Fibroblast of the aortic adventitia (primary cell): ENCODE measurements around the gene HMCES. TPM values are rescaled to one million over a fixed set of nuclear protein-coding genes. Genes with fewer than 3 reads are reported as not detected.

Source experiments
- DNase-seq: peaks from one replicate; pipeline ENCODE4 v3.0.0-alpha.2; 2010; ENCODE audit warnings: low read depth
- H3K4me3 ChIP-seq: 2 replicates; pipeline ENCODE4 v1.5.1; 2011; ENCODE audit warnings: low read depth, mild to moderate bottlenecking, control low read depth, low read length, moderate library complexity
- total RNA-seq: library from RNA; depleted of rRNA; stranded (reverse); fragments of >200 nt; gene quantifications from 2 replicates; pipeline ENCODE4 v1.2.3, GENCODE V29; 2012; ENCODE audit warnings: low replicate concordance
- TF ChIP-seq, protein P1 (sequence below): IDR thresholded peaks from 2 replicates; pipeline ENCODE4 v1.5.1; 2011; ENCODE audit warnings: mild to moderate bottlenecking, low read length, control low read depth, inconsistent platforms; ENCODE audit not compliant: insufficient read depth

The HMCES gene
- total RNA-seq, 1 donor, result 11.1 TPM

DNA sequence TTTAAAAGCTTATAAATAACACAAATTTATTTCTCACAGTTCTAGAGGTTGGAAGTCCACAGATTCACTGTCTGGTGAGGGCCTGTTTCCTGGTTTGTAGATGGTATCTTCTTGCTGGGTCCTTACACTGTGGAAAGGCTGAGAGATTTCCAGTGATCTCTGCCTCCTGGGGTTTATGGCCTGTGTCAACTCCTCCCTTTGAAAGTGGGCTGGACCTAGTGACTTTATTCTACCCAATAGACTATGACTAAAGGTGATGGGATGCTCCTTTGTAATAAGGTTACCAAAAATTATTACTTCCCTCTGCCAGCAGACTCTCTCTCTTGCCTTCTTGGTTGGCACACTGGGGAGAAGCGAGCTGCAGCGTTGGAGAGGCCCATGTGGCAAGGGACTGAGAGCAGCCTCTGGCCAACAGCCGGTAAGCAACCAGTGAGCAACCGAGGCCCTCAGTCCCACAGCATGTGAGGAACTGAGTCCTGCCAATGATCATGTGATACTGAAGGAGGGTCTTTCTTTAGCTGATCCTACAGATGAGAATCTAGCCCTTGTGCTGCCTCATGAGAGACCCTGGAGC lies 43.2 kb upstream of the HMCES start:
- DNase-seq, result no peak
- TF ChIP-seq, protein P1, sequence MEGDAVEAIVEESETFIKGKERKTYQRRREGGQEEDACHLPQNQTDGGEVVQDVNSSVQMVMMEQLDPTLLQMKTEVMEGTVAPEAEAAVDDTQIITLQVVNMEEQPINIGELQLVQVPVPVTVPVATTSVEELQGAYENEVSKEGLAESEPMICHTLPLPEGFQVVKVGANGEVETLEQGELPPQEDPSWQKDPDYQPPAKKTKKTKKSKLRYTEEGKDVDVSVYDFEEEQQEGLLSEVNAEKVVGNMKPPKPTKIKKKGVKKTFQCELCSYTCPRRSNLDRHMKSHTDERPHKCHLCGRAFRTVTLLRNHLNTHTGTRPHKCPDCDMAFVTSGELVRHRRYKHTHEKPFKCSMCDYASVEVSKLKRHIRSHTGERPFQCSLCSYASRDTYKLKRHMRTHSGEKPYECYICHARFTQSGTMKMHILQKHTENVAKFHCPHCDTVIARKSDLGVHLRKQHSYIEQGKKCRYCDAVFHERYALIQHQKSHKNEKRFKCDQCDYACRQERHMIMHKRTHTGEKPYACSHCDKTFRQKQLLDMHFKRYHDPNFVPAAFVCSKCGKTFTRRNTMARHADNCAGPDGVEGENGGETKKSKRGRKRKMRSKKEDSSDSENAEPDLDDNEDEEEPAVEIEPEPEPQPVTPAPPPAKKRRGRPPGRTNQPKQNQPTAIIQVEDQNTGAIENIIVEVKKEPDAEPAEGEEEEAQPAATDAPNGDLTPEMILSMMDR, result no peak
- no peak overlapping the region for H3K4me3 ChIP-seq

DNA sequence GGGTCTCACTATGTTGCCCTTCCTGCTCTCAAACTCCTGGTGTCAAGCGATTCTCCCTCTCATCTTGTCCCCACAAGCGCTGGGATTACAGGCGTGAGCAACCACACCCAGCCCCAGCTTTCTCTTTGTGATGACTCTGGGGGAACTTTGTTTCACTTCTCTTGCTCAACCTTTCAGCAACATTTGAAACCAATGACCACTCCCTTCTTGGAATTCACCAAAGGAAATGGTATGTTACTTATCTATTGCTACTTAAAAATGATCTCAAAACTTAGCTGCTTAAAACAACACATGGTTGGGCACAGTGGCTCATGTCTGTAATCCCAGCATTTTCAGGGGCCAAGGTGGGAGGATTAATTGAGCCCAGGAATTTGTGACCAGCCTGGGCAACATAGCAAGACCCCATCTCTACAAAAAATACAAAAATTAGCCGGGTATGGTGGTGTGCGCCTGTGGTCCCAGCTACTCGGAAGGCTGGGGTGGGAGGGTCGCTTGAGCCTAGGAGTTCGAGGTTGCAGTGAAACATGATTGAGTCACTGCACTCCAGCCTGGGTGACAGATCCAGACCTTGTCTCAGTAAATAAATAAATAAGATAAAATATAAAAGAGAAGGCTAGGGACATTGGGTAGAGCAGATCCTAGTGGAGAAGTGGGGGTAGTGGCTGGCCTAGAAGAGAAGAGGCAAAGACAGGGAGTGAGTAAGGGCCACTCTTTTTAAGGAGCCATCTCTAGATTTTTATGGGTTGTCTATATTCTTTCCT lies 39.5 kb upstream of the HMCES start:
- peak; percentile 87 for DNase-seq
- TF ChIP-seq, protein P1, result no peak
- no peak overlapping the region for H3K4me3 ChIP-seq

DNA sequence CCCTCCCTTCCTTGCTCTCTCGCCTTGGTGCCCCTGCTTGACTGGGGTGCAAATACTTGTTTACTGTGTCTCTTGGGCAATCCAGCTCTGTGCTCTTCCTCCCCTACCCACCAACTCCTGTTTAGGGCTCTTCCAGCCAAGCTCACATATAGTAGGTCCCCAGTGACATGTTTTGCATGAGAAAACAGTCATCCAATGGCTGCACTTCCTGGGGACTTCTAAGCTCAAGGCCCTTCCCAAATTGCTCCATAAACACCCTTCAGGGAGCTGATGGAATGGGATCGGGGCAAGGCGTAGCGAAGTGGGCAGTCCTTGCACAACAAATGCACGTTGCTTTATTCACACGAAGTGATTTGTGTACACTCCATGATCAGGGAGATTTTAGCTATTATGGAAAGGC lies 38.7 kb upstream of the HMCES start:
- TF ChIP-seq, protein P1, result no peak
- no peak for DNase-seq
- H3K4me3 ChIP-seq, result no peak overlapping the region

DNA sequence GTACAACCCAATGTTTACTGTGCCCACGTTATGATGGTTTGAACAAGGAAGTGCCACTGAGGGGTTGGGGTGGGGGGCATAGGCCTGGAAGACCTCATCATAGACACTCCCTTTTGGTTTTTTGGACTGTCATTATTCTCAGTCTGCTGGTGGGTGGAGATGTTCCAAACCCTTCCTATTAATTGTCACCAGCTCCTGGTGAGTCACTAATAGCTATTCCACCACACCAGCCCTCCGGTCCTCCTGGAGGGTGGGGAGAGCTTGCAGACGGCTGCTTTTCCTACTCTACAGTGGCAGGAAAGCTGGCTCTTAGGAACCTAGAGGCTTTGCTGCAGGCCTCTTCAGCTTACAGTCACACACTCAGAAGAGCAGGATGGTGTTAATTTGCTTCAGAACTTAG lies 38.2 kb upstream of the HMCES start:
- no peak for DNase-seq
- TF ChIP-seq, protein P1, result no peak

DNA sequence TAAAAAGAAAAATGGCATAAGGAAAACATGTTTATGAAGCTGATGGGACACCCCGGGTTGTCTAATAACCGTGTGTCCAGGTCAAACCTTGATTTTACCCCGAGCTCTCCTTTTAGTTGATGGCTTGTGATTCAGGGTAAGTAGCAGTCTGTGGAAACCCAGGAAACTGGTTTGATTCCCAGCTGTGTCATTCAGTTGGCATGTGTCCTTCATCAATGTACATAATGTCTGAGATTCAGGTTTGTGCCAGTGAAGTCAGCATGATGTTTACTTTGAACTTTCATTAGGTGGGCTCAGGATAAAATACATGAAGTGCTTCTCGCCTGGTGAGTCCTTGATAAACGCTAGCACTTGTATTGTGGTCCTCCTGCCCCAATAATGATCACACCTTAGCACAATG lies 33.5 kb upstream of the HMCES start:
- TF ChIP-seq, protein P1, result no peak
- no peak for DNase-seq
- H3K4me3 ChIP-seq, result no peak overlapping the region

More for the DNA sequence above, 38.2 kb upstream of the HMCES start:
- no peak overlapping the region for H3K4me3 ChIP-seq

DNA sequence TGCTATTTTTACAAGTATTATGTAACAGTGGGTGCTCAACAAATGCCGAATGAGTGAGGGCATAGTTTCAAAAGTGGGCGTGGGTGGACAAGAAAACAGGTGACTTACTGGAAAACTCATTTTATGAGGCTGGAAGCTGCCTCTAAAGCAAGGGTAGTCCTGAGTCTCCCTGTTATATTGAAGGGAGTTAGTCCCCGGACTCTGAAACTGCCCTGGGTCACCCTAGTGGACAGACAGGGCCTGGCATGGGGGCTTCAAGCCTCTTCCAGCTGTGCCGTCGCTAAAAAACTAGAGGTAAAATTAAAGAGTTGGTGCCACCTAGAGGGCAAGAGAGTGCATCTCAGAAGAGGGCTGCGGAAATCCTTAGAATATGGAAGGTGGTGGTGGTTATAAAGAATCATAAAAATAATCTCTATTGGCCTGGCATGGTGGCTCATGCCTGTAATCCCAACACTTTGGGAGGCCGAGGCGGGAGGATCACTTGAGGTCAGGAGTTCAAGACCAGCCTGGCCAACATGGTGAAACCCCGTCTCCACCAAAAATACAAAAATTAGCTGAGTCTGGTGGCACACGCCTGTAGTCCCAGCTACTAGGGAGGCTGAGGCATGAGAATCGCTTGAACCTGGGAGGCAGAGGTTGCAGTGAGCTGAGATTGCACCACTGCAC lies 32.9 kb upstream of the HMCES start:
- H3K4me3 ChIP-seq, result peak overlapping the region; percentile 22
- TF ChIP-seq, protein P1, result peak; percentile 96
- peak; percentile 94 for DNase-seq
